VCaP (cell line): ENCODE results near the gene TRPM5.

Experiments
- H3K27ac ChIP-seq: fragments of 450-650 bp; 2 replicates; pipeline ENCODE4 v1.5.1; 2017
- TF ChIP-seq, protein P1 (sequence below): fragments of 450-650 bp; conservative IDR thresholded peaks from 2 replicates; pipeline ENCODE4 v1.5.1; 2017; ENCODE audit warnings: mild to moderate bottlenecking, moderate library complexity

Gene TRPM5

DNA sequence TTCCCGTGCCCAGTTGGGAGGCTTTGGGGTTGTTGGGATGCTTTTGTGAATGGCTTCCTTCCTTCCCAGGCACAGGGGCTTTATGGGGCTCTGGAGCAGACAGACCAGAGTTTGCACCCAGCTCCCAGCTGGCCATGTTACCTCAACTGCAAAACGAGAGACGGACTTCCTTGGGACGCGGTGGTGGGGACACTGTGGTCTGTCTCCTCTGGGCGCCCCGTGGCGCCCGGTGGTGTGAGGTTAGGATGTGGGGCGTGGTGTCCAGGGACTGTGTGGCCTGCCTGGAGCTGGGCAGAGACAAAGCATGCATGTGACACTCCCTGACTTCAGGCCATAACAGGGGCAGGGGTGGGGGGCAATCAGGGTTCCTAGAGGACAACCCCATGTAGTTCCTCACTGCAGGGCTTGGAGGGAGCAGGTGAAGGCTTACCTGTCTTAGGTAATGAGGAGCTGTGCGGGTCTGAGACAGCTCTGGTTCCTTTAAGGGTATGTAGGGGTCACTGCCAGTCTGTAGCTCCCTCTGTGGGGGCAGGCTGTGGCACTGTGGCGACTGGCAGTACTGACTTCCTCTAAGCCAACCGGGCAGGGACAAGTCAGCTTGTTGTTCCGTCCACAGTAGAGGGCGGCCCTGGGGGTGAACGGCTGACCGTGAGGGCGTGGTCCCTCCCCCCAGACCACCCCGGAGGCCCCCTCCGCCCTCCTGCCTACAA, 14.9 kb upstream of the TRPM5 start:
- H3K27ac ChIP-seq, result no peak overlapping the region

DNA sequence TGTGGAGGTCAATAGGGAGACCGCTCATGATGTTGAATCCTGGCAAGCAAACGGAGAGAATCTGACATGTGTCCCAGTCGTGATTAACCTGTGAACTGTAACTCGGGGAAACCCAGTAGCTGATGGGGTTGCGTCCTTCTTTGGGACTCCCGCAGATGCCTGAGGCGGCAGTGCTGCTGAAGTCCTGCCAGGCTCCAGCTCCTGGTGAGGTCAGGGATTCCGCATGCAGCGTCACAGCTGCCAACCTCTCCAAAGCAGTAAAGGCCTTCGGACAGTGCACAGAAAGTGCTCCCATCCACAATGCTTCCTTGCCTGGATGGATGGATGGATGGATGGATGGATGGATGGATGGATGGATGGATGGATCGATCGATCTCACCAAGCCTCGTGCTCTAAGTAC, 14.0 kb upstream of the TRPM5 start:
- TF ChIP-seq, protein P1, sequence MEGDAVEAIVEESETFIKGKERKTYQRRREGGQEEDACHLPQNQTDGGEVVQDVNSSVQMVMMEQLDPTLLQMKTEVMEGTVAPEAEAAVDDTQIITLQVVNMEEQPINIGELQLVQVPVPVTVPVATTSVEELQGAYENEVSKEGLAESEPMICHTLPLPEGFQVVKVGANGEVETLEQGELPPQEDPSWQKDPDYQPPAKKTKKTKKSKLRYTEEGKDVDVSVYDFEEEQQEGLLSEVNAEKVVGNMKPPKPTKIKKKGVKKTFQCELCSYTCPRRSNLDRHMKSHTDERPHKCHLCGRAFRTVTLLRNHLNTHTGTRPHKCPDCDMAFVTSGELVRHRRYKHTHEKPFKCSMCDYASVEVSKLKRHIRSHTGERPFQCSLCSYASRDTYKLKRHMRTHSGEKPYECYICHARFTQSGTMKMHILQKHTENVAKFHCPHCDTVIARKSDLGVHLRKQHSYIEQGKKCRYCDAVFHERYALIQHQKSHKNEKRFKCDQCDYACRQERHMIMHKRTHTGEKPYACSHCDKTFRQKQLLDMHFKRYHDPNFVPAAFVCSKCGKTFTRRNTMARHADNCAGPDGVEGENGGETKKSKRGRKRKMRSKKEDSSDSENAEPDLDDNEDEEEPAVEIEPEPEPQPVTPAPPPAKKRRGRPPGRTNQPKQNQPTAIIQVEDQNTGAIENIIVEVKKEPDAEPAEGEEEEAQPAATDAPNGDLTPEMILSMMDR, result no peak
- H3K27ac ChIP-seq, result no peak overlapping the region

More for the DNA sequence above, 14.9 kb upstream of the TRPM5 start:
- TF ChIP-seq, protein P1, result no peak

DNA sequence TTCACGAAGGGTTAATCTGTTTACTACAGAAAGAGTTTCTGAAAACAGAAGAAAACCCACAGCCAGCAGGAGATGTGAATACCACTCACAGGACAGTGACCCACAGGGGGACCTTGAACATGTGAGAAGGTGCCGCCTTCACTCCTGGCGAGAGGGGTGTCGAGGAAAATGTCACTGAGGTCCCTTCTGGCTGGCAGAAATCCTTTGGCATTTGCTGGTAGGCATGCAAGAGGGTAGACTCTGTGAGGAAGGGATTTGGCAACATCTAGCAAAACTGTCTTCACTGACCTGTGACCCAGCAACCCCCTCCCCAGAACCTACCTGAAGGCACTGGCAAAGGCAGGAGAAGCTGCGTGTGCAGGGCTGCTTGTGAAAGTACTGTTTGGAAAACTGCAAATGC, 9.1 kb upstream of the TRPM5 start:
- H3K27ac ChIP-seq, result no peak overlapping the region
- TF ChIP-seq, protein P1, result no peak

DNA sequence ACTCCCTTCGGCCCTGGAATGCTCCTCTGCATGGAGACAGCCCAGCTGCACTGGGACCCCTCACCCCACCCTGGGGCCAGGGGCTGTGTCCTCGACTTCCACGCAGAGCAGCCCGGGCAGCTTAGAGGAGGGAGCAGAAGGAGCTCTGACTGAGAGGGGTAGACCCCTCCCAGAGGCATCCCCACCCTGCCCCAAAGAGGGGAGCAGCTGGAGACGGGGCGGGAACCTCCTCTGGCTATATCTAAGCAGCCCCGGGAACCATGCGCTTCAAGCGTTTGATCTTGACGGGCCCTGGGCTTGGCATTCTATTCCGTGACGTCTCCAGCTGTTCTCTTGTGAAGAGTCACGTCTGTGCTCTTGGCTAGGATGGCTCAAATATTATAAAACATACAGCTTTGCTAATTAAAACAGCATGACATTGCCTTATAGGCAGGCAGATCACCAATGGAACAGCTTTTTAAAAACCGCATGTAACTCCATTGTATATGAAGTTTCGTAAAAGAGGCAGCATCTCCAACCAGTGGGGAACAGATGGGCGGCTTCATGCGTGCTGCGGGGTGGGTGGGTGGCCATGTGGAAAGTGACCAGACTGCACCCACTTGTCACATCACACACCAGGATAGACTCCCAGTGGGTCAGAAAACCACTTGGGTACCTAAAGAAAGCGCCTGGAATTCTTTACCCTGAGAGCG, 8.2 kb upstream of the TRPM5 start:
- no peak overlapping the region for H3K27ac ChIP-seq
- TF ChIP-seq, protein P1, result no peak

DNA sequence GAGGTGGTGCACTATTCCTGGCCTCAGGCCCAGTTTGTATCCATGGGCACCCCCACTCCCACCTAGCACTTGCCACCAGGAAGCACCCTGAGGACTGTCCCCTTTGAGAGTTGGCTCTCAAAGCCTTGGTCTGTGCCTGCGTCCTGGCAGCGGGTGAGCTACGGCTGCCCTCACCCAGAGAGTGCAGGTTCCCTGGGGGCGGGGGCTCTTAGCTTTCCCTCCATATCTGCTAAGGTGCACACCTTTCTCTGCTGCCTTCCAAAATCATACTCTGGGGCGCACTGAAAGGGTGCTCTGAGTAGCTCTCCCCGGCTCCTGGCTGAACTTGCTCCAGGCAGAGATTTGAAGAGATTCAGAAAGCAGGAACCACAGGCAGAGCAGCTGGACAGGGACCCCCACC, 7.6 kb upstream of the TRPM5 start:
- no peak overlapping the region for H3K27ac ChIP-seq
- TF ChIP-seq, protein P1, result no peak

DNA sequence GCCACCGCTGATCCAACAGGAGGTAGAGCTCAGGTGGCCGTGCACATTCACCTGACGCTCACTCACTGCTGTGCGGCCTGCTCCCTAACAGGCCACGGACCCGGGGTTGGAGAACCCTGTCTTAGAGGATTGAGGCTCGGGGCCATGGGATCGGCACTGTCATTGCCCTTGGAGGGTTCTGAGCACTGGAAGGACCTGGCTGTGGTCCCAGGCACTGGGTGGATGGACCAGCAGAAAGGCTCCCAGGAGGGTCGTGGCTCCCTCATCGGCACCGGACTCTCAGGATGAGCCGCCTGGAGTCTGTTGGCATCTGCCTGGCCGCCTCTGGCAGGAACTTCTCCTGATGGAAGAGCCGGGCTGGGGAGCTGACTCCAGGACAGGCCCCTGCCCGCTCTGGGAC, 7.0 kb upstream of the TRPM5 start:
- H3K27ac ChIP-seq, result no peak overlapping the region
- TF ChIP-seq, protein P1, result no peak

DNA sequence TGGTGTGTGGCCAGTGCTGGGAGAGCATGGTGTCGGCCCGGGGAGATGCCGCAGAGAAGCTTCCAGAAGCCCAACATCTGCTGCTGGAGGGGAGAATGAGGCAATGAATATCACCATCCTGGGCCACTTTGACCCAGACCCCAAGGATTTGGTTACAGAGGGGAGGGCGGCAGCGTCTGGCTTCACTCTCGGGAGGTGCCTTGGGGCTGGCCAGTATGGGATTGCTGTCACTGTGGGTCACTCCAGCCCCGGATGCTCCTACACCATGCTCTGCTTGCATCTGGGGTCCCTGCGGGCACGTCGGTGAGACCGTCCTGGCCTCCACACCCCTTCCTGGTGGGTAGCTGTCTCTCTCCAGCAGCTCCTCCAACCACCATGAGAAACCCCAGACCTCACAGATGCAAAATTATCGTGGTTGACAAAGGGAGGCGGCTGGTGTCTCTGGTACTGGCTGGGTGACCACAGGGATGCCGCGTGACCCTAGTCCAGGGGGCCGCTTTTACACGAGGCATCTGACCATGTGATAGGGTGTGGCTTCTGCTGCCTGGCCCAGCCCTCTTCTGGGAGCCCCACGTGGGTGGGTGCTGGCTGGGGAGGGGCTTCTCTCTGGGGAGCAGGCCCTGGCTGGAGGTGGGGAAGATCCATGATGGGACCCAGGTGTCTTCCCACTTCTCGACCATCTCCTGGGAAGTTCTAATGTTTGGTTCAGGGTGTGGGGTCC, 6.2 kb upstream of the TRPM5 start:
- TF ChIP-seq, protein P1, result no peak
- no peak overlapping the region for H3K27ac ChIP-seq
